Right forelimb (tissue), 1 donor: ENCODE measurements around the gene GRIP1.
"Not testable (repeated sequence)": the region's sequence is repeated elsewhere in the genome, so short reads cannot be mapped to it uniquely, and the experiment has no call there.

ENCODE experiments used
- DNase-seq: peaks from one replicate; pipeline ENCODE4 v3.0.0-alpha.2; 2018

The GRIP1 gene

GRCh38 chr12:66516561-66516960, 162.3 kb downstream of the GRIP1 start:
- no peak for DNase-seq

GRCh38 chr12:66516133-66516532, 162.7 kb downstream of the GRIP1 start:
- DNase-seq, result no peak

GRCh38 chr12:66514581-66514980, 164.3 kb downstream of the GRIP1 start:
- no peak for DNase-seq

GRCh38 chr12:66508025-66508424, 170.9 kb downstream of the GRIP1 start:
- no peak for DNase-seq

GRCh38 chr12:66503746-66504145, 175.1 kb downstream of the GRIP1 start:
- DNase-seq, result no peak

GRCh38 chr12:66502911-66503310, 176.0 kb downstream of the GRIP1 start:
- DNase-seq, result no peak

GRCh38 chr12:66500841-66501240, 178.0 kb downstream of the GRIP1 start:
- DNase-seq, result no peak

GRCh38 chr12:66500091-66500490, 178.8 kb downstream of the GRIP1 start:
- DNase-seq, result no peak

GRCh38 chr12:66499000-66499399, 179.9 kb downstream of the GRIP1 start:
- DNase-seq, result no peak

GRCh38 chr12:66498059-66498458, 180.8 kb downstream of the GRIP1 start:
- not testable (repeated sequence) for DNase-seq

- no peak for DNase-seq
These were observed 181.6 kb downstream of the GRIP1 start for GRCh38 chr12:66497008-66497897.

- DNase-seq, result no peak
These were observed 182.3 kb downstream of the GRIP1 start for GRCh38 chr12:66496595-66496994.

GRCh38 chr12:66495709-66496108, 183.2 kb downstream of the GRIP1 start:
- DNase-seq, result no peak

GRCh38 chr12:66493819-66494218, 185.1 kb downstream of the GRIP1 start:
- DNase-seq, result no peak

GRCh38 chr12:66491853-66492252, 187.0 kb downstream of the GRIP1 start:
- no peak for DNase-seq

GRCh38 chr12:66482351-66483203, 196.3 kb downstream of the GRIP1 start:
- DNase-seq, result no peak

- no peak for DNase-seq
These were observed 210.9 kb downstream of the GRIP1 start for GRCh38 chr12:66467932-66468331.

GRCh38 chr12:66461331-66461730, 217.5 kb downstream of the GRIP1 start:
- no peak for DNase-seq

GRCh38 chr12:66459944-66460482, 218.9 kb downstream of the GRIP1 start:
- DNase-seq, result no peak

GRCh38 chr12:66456612-66457011, 222.3 kb downstream of the GRIP1 start:
- DNase-seq, result no peak

- no peak for DNase-seq
These were observed 225.0 kb downstream of the GRIP1 start for GRCh38 chr12:66453844-66454243.

- DNase-seq, result no peak
These were observed 225.8 kb downstream of the GRIP1 start for GRCh38 chr12:66453120-66453519.

GRCh38 chr12:66449531-66449930, 229.3 kb downstream of the GRIP1 start:
- DNase-seq, result no peak

- DNase-seq, result no peak
These were observed 231.2 kb downstream of the GRIP1 start for GRCh38 chr12:66447643-66448042.
